Middle frontal gyrus (tissue), 1 donor: ENCODE data around the gene SH3PXD2A.

Source experiments
- DNase-seq: peaks from one replicate; pipeline ENCODE4 v3.0.0-alpha.2; 2015; ENCODE audit warnings: low spot score; ENCODE audit errors: extremely low spot score

SH3PXD2A gene

DNA sequence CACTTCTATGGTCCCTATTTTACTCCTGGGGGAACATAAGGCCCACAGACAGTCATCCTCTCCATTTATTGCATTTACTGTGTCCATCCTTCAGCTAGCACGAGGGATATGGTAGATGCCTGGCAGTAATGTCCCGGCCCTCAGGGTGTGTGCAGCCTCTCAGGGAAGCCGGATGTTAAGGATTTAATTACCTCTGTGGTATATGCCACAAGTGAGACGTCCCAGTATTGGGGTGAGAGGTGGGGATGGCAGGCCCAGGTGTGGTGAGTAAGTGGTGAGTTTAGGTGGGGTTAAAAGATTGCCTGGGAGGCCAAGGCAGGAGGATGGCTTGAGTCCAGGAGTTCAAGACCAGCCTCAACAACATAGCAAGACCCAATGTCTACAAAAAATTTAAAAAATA is 144.9 kb downstream of the SH3PXD2A start:
- DNase-seq, result no peak

DNA sequence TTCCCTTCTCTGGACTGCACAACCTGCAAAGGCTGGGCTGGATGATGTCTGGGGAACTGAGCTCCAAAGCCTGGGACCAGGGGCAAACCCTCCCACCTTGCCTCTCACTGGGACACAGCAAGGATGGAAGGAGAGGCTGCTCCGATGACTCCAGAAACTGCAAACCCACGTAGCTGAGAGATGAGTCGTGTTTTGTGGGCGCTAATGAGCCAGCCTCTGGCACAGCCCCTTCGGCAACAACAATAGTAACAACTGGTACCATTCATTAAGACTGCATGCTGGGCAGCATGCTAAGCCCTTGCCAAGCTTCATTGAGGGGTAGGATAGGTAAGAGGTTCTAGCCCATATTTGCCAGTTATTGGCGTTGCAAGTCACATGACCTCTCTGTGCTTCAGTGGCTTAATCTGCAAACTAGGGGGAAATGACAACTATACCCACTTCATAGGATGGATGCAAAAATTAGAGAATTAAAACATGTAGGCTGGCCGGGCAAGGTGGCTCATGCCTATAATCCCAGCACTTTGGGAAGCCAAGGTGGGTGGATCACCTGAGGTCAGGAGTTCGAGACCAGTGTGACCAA is 145.9 kb downstream of the SH3PXD2A start:
- DNase-seq, result no peak

DNA sequence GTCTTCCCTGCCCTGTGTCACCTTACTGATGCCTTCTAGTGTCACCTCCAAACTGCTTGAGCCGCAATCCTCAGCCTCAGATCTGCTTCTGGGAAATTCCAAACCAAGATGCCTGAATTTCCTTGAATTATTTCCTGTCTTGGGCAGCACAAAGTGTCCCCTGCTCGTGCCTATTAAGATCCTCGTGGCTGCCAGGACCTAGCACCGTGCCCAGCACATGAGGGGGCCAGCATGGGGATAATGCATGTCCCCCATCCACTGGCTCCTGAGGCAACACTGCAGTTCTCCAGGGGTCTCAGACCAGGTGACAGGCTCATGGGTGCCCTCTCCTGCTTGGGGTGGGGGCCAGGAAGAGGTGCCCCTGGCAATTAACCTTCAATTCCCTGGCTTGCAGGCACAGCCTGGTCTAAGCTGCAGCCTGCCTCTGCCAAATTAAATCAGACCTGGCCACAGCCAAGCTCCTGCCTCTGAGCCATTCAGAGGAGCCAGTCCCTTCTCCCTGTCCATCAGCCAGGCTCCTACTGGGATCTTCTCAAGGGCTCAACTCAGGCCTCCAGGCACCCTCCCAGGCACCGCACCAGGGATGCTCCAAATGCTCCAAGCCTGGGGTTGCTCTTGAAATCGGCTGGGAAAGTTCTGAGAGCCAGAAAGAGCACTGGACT is 146.6 kb downstream of the SH3PXD2A start:
- no peak for DNase-seq

DNA sequence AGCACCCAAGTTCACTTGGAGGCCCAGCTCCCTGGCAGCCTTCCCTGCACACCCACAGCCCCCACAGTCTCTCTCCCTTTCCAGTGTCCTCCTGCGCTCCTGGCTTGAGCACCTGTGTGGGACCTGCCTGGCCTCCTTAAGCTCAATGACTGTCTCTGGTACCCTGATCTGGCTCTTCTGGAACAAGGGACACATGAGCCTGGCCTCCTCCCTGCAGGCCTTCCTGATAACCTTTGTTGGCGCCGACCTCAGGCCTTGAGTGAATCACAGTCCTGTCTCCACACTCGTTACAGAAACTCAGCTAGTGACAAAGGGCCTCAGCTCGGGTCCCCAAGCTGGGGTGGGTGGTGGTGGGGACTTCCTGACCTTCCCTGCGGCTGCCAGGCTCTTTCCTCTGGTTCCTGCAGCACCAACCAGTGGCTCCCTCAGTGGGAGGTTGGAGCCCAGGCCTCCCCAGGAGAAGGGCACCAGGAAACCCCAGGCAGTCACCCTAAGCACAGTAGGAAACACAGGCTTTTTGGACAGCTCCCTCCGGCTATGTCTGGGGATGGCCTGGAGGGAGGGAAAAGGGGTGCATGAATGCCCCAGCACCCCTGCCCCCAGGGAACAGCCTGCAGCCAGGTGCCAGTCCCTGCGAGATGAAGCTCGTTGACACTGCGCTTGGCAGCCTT is 147.3 kb downstream of the SH3PXD2A start:
- DNase-seq, result no peak

DNA sequence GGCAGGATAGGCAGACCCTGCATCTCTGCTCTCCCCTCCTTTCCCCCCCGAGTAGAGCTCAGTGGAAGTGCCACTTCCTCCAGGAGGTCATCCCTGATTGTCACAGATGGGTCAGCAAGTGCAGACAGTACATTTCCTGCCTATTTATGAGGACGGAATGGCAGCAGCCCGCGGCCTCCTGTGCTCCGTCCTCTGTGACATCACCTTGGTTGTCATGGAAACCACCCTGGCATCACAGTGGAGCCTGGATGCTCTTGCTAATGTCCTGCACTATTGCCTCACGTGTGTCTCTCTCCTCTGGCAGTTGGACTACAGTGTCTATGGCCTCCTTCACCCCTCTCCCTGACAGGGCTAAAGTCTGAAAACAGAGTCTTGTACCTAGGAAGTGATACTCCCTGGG is 148.6 kb downstream of the SH3PXD2A start:
- no peak for DNase-seq

DNA sequence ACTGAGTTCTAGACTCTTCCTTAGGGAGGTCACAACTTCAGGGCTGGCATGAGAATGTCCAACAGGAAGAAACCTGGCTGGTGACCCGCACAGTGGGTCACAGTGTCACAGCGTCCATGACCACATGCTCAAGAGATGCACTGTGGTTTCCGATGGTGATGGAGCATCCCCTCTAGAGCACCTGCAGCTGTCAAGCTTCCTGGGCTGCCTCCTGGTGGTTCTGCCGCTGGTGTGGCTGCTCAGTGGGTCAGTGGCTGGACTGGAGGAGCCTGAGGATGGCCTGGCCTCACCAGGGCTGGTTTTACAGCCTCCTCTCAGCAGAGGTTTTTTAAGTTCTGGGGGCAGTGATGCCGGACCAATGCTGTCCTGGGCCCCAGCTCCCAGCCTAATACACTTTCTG is 149.3 kb downstream of the SH3PXD2A start:
- DNase-seq, result no peak

DNA sequence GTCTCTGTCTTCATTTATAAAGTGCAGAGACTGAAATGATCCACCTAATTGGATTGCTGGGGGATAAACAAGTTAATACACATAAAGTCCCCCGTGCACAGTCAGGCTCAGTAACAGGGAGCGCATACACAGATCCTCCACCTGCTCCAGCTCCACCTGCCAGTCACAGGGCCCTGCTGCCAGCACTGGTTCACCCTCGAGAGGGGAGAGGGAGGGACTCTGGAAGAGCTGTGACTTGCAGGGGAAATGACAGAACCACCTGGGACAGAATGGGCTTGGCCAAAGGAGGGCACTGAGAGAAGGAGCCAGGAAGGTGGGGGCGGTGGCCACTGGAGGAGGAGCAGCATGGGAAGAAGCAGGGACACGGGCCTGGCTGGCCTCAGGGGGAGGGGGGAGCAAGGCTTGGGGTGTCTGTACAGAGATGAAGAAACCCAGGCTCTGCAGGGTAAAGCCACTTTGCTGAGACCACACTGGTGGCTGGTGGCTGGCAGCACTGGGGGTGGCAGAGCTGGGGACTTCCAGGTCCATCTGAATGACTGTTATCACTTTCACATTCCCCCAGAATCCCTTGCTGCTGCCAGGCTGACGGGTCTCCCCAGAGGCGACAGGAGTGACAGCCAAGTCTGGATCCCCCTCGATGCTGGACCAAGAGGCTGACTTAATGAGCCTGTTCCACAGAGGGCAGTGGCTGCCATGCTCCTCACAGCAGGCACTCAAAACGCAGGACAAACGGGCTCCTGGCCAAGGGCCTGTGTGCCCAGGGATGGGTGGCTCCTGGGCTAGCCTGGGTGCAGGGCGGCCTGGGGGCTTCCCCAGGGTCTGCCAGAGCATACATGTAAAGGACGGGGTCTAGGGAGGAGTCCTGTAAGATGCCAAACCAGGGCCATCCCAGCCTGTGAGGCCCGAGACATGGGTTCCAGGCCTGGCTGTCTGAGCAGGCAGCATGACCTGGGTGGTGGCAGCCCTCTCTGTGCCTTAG is 151.1 kb downstream of the SH3PXD2A start:
- no peak for DNase-seq

DNA sequence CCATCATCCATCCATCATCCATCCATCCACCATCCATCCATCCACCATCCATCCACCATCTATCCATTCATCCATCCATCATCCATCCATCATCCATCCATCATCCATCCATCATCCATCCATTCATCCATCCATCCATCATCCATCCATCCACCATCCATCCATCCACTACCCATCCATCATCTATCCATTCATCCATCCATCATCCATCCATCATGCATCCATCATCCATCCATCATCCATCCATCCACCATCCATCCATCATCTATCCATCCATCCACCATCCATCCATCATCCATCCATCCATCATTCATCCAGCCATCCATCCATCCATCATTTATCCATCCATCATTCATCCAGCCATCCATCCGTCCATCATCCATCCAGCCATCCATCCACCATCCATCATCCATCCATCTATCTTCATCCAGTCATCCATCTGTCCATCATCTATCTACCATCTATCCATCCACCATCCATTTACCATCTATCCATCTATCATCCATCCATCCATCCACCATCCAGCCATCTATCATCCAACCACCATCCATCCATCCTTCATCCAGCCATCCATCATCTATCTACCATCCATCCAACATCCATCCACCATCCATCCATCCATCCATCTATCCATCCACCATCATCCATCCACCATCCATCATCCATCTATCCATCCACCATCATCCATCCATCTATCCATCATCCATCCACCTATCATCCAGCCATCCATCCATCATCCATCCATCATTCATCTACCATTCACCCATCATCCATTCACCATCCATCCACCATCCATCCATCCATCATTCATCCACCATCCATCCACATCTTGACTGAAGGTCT is 153.8 kb downstream of the SH3PXD2A start:
- no peak for DNase-seq

DNA sequence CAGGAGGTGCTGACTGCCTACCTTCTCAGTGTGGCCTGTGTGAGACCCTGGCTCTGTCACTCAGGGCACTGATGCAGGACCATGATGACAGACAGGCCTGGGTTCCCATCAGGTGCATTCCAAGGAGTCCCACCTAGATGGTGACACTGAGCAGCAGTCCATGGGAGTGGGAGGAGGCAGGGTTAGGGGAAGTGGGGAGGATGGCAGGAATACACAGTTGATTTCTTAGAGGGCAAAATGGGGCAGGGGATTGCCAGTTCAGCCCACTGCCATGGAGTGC is 155.0 kb downstream of the SH3PXD2A start:
- no peak for DNase-seq

DNA sequence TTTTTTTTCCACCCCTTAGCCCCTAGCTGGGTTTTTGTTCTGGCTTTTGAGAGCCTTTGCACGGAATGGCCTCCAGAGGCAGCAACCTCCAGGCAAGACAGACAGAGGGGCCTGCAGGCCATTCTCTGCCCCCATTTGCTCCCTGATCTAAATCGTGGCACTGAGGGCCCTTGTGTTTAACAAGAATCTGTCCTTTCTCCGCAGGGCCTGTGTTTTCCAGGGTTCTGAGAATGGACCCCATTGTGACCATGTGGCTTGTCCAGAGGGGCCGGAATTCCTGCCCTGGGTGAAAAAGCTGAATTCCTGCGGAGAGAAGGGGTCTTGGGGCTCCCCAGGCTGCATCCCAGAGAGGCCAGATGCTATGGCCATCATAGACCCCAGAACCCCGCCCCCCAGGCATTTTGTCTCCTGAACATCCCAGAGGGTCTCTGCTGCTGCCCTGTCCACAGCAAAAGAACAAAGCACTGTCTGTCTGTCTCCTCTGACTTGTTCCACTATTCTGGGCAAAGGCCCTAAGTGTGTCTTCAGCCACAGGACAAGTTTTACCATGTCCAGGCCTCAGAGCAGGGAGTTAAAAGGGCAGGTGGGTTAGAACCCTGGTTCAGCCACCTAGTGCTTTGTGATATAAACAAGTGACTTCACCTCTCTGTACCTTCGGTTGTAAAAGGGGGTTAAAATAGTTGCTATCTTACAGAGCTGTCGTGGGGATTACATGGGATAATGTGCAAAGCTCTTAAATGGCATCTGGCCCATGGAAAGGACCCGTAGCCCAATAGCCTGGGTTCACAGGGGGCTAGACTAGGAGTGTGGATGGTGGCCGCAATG is 155.6 kb downstream of the SH3PXD2A start:
- no peak for DNase-seq

DNA sequence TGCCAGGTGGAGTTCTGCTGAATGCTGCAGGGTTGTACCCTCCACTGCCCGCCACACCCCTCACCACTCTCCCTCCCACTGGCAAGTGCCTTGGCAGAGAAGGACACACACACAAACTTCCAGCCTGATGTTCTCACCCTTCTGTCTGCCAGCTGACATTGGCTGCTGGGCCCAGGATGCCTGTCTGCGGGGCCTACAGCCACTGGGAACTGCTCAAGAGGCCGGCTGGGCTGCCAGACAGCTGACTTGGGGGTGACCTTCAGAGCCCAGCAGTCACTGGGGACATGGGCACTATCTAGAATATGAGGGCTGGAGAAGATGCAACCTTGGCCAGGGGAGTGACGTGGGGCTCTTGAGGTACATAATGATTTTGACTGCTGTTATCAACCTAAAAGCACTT is 157.1 kb downstream of the SH3PXD2A start:
- DNase-seq, result no peak

DNA sequence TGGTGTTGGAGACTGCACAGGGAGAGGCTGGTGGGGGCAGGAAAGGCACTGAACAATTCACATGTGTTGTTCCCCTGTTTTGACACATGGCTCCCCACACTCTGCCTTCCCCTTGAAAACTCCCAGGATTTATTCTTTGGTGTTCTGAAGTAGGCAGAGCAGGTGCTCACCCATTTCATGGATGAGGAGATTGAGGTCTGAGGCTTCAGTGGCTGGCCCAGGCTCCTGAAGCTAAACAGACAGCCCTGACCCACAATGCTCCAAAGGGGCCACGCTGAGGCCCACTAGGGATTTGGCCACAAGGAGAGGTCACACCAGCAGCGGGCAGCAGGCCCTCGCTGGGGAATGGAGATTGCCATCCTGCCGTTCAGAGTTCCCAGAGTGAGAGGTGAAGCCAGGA is 157.6 kb downstream of the SH3PXD2A start:
- no peak for DNase-seq

DNA sequence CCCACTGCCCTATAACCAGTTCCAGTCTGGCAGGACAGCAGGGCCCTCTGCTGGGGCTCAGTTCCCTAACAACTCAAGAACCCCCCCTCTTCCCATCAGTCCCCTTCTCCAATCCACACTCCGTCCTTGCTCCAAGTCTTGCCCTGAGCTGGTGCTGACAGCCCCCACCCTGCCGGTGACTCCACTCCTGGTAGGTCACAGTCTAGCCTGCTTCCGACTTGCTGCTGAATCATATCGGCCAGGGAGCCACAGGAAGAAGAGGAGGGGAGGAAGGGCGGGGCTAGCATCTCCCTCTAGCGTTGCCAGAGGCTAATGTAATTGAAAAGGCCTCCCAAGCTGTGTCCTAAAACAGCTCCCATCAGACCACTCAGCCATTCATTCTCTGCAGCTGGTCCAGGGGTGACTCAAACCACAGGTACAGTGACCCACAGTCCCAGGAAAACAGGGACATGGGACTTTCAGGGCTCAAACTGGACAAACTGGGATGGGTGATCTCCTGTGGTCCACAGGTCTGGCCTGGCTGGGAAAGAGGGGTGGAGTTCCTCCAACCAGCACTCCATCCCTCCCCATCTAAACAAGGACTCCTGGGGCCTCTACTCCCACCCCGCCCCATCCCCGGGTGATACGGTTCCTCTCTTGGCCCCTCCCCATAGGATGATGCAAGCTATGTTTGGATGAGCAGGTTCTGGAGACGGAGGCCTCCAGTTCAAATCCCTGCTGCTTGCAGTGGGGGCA is 158.8 kb downstream of the SH3PXD2A start:
- DNase-seq, result no peak

DNA sequence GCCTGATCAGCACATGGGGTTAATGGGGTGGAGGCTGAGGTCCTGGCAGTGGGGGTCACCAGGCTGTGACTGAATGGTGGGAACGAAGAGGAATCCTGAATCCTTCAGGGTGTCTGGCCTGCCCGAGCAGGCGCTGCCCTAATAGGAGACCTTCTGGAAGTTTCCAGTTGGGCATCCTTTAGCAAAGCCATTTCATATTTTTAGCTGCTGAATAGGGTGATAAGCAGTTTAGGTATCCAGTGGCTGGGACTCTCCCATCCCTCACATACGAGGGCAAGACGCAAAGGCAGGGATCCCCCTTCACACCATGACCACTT is 159.3 kb downstream of the SH3PXD2A start:
- DNase-seq, result no peak

DNA sequence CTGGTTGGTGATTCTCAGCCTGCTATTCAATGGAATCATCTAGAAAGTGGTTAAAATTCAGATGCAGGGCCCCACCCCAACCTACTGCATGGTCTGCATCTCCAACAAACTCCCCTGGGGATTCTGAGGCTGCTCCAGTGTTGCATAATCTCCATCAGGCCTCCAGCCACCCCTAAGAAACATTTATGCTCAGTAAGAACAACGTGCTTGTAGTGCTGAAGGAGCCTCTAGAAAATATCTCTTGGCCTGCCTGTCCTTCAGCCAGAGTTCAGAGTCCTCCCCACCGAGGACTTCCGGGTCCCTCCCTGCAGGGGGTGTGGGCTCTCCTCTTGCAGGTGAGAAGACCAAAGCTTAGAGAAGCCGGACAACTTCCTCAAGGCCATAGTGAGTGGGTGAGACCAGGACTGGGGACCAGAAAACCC is 159.8 kb downstream of the SH3PXD2A start:
- DNase-seq, result no peak

DNA sequence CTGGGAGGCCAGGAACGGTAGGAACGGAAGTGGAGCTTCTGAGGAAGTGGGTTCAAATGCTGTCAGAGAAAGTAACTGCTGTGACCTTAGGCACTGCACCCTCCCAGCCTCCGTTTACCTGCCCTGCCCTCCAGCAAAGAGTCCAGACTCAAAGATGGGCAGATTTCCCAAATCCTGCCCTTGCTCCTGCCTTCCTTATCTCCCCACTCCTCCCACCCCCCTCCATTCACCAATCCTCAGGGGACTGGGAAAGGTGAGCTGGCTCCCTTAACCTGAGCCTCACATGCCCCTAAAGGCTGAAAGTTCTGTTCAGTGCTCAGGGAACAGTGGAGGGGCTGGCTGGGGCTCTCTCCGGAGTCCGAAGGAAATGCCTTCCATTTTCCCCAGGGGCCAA is 161.6 kb downstream of the SH3PXD2A start:
- no peak for DNase-seq

DNA sequence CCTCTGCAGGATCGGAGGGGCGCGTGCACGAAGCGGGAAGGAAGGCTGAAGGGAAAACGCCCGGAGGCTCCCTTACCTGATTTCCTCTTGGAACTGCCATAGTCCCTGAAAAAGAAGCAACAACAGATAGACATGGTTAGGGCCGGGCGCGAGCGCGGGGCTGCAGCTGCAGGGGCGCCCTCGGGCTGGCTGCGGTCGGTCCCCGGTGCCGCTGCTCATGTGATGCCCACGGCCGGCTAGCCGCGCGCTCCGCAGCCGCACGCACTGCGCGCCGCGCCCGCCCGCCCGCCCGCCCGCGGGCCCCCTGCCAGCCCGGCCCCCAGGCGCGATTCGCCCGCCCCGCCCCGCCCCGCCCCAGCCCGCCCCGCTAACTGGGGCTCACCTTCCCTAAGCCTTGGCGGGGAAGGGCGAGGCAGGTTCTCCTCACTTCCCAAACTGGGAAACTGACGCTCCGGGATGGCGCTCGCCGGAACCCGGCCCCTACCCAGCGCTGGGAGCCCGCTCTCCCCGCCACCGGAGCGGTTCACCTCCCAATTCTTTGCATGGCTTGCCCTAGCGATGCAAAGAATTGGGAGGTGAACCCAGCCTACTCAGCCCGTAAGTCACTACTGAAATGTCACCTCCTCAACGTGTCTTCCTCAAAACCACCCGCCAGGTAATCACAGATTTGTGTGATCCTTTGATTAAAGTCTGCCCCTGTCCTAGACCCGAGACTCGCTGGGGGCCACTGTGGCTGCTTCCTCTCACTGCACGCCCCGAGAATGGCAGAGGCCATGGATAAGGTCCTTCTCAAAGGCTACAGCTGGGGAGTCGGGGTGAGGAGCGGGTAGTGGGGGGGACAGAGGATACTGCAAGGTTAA is 162.2 kb downstream of the SH3PXD2A start:
- no peak for DNase-seq

DNA sequence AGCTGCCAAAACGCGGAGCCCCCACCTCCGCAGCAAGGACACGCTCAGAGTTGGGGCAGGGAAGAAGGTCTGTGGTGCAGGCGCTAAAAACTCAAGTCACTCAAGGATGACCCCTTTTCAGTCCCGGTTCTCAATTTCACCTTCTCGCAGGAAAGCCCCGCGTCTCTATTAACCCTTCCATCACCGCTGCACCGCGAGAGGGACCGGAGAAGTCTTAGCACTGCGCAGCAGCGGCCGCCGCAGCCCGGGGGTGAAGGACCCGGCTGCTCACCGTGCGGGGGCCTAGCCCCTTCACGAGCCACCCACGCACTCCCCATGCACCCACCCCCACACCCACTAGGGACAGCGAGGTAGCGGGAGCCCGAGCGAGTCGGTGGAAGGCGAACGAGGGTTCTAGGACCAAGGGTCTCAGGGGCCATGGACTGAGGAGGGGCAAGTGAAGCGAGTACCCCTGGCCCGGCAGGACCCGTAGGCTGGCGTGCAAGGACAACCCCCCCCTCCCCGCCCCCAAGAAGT is 162.9 kb downstream of the SH3PXD2A start:
- no peak for DNase-seq
